Testis (tissue), 2 donors: ENCODE data around the gene PLXNB3.

ENCODE experiments used
- POLR2A ChIP-seq: fragments of 450-650 bp; IDR thresholded peaks from one replicate; pipeline ENCODE4 v1.6.1; 2017; ENCODE audit warnings: antibody characterized with exemption, mild to moderate bottlenecking, moderate library complexity
- TF ChIP-seq, protein P1 (sequence below), 3 experiments: fragments of 450-650 bp in 2 of 3; fragments of 200-600 bp in 1 of 3; sonication (generic) in 1 of 3; IDR thresholded peaks; one replicate each; pipeline ENCODE4 v1.5.1; 2016 to 2019; ENCODE audit warnings: antibody characterized with exemption in 3 of 3, mild to moderate bottlenecking in 2 of 3, moderate library complexity in 1 of 3

DNA sequence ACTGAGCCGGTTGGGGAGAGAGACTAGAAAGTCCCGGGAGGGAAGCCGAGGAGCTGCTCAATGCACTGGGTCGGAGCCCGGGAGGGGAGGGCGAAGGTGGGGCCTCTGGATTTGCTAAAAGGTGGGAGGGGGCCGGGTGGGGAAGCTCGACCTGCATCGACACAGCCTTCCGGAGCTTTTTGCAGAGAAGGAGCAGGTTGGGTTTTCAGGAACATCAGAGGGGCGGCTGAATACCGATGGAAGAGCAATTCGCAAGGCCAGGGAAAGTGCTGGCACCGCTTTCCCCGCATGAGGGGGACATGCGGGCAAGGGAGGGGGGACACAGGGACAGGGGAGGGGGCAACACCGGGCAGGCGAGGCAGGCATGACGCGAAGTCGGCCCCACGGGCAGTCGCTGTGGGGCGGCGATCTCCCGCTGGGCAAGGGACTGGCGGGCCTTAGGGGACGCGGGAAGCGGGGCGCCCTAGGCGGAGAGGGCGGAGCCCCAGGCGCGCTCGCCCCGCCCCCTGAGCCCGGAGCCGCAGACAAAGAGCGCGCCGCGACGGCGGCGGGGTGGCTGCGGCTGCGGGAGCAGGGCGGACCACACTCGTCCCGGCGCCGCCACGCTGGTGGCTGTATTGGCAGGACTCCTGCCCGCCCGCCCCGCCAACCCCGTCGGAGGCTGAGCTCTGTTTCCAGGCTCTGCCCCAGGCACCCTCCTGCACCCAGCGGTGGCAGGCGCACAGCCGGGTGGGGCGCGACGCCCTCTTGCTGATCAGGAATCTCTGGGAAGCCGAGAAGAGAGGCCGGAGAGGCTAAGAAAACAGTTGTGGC is 54.7 kb downstream of the PLXNB3 start:
- TF ChIP-seq, protein P1, sequence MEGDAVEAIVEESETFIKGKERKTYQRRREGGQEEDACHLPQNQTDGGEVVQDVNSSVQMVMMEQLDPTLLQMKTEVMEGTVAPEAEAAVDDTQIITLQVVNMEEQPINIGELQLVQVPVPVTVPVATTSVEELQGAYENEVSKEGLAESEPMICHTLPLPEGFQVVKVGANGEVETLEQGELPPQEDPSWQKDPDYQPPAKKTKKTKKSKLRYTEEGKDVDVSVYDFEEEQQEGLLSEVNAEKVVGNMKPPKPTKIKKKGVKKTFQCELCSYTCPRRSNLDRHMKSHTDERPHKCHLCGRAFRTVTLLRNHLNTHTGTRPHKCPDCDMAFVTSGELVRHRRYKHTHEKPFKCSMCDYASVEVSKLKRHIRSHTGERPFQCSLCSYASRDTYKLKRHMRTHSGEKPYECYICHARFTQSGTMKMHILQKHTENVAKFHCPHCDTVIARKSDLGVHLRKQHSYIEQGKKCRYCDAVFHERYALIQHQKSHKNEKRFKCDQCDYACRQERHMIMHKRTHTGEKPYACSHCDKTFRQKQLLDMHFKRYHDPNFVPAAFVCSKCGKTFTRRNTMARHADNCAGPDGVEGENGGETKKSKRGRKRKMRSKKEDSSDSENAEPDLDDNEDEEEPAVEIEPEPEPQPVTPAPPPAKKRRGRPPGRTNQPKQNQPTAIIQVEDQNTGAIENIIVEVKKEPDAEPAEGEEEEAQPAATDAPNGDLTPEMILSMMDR (IDR thresholded peaks at IDR 0.05) = no peak
- TF ChIP-seq POLR2A = no peak
